GM12892 (cell line): ENCODE results near the gene SRCIN1.

Source experiments
- POLR2A ChIP-seq: IDR thresholded peaks from 2 replicates; pipeline ENCODE4 v1.6.1; 2011; ENCODE audit warnings: low read depth, low read length, control low read depth
- POLR2AphosphoS5 ChIP-seq: IDR thresholded peaks from 2 replicates; pipeline ENCODE4 v1.6.1; 2011; ENCODE audit warnings: low read depth, low read length, control low read depth

- TF ChIP-seq POLR2A = no peak
- no peak for TF ChIP-seq POLR2AphosphoS5
Measured at GRCh38 chr17:38568274-38568673, 37.5 kb downstream of the SRCIN1 start.
